Upper lobe of right lung (tissue), 1 donor: Measurements from ENCODE around the gene SFT2D3. TPM values are rescaled to one million over a fixed set of nuclear protein-coding genes. Genes with fewer than 3 reads are reported as not detected.
A peak's percentile ranks its signal among the peaks of the same experiment; 100 is the strongest.

ENCODE experiments used
- ATAC-seq: fragments of 200-7000 bp; cut with Tn5 transposase; one replicate; pipeline ENCODE4 v1.9.1; 2020; ENCODE audit warnings: mild to moderate bottlenecking, moderate library complexity
- DNase-seq: peaks from one replicate; pipeline ENCODE4 v3.0.0-alpha.2; 2020
- H3K27ac ChIP-seq: fragments of 200-600 bp; one replicate; pipeline ENCODE4 v1.8.0; 2022
- H3K27me3 ChIP-seq: fragments of 200-600 bp; one replicate; pipeline ENCODE4 v1.8.0; 2022; ENCODE audit warnings: mild to moderate bottlenecking
- H3K36me3 ChIP-seq: fragments of 200-600 bp; one replicate; pipeline ENCODE4 v1.8.0; 2022
- H3K4me1 ChIP-seq: fragments of 200-600 bp; one replicate; pipeline ENCODE4 v1.8.0; 2022
- H3K4me3 ChIP-seq: fragments of 200-600 bp; one replicate; pipeline ENCODE4 v1.8.0; 2022; ENCODE audit warnings: mild to moderate bottlenecking
- H3K9me3 ChIP-seq: fragments of 200-600 bp; one replicate; pipeline ENCODE4 v1.8.0; 2022
- CTCF ChIP-seq: fragments of 200-600 bp; IDR thresholded peaks from one replicate; pipeline ENCODE4 v1.8.0; 2022; ENCODE audit warnings: antibody characterized with exemption
- intact Hi-C: fragments of 100-400 bp; cut with DNase I; formaldehyde crosslinking; loops from one replicate; pipeline ENCODE4 v1.11.0; 2022
- total RNA-seq: library from RNA; stranded (reverse); fragmentation: NEBNext Ultra II Directional; extraction: Animal tissue kit (Norgen Biotek cat#: 25700); gene quantifications from one replicate; pipeline ENCODE4 v1.2.1, GENCODE V29; 2021
- donor health status: DM: no; HTN: yes; CAD: no; lungs with severe emphysema.

The SFT2D3 gene
- total RNA-seq, 1 donor from 2014 or later, result 7.7 TPM

GRCh38 chr2:127673291-127674069, 27.8 kb upstream of the SFT2D3 start:
- H3K27ac ChIP-seq, result peak overlapping the region; percentile 86
- H3K27me3 ChIP-seq, result no peaks in the 10 kb centered on the region
- TF ChIP-seq CTCF, result no peak
- ATAC-seq (no peak), DNase-seq (no peak)
- H3K36me3 ChIP-seq, result no peaks in the 10 kb centered on the region
- H3K4me1 ChIP-seq, result peaks cover 29% of the 10 kb centered on the region
- H3K4me3 ChIP-seq, result peak overlapping the region; percentile 72
- no peaks in the 10 kb centered on the region for H3K9me3 ChIP-seq
- intact Hi-C loops, result no loop called here

GRCh38 chr2:127674241-127675209, 26.8 kb upstream of the SFT2D3 start:
- peak; percentile 63 for ATAC-seq
- peak overlapping the region; percentile 86 for H3K27ac ChIP-seq
- intact Hi-C loops, result no loop called here
- no peaks in the 10 kb centered on the region for H3K27me3 ChIP-seq
- DNase-seq, result no peak
- H3K4me1 ChIP-seq, result peaks cover 29% of the 10 kb centered on the region
- H3K36me3 ChIP-seq, result no peaks in the 10 kb centered on the region
- no peaks in the 10 kb centered on the region for H3K9me3 ChIP-seq
- no peak for TF ChIP-seq CTCF
- H3K4me3 ChIP-seq, result peak overlapping the region; percentile 72

GRCh38 chr2:127675331-127676261, 25.7 kb upstream of the SFT2D3 start, which contains the start of gene LIMS2:
Gene LIMS2 (minus strand): TSS chr2:127675530. CDS start chr2:127675024, 506 bp downstream.
- Histone ChIP-seq H3K9me3 (no peaks in the 10 kb centered on the region), H3K27me3 (no peaks in the 10 kb centered on the region), H3K36me3 (no peaks in the 10 kb centered on the region), H3K4me1 (peaks cover 29% of the 10 kb centered on the region), H3K27ac (peak within 1 kb of the TSS; percentile 86), H3K4me3 (peak within 1 kb of the TSS; percentile 72)
- peak; percentile 21 for TF ChIP-seq CTCF
- intact Hi-C loops, result no loop called here
- DNase-seq (peak; percentile 80), ATAC-seq (peak; percentile 50)

GRCh38 chr2:127676906-127677305, 24.4 kb upstream of the SFT2D3 start:
- H3K27ac ChIP-seq, result no peak overlapping the region
- H3K9me3 ChIP-seq, result no peaks in the 10 kb centered on the region
- no peaks in the 10 kb centered on the region for H3K36me3 ChIP-seq
- intact Hi-C loops, result no loop called here
- H3K4me1 ChIP-seq, result peaks cover 38% of the 10 kb centered on the region
- H3K27me3 ChIP-seq, result no peaks in the 10 kb centered on the region
- DNase-seq, result no peak
- ATAC-seq, result peak; percentile 21
- H3K4me3 ChIP-seq, result no peak overlapping the region
- TF ChIP-seq CTCF, result no peak

- peaks cover 26% of the 10 kb centered on the region for H3K4me1 ChIP-seq
- H3K27me3 ChIP-seq, result no peaks in the 10 kb centered on the region
- no peak overlapping the region for H3K27ac ChIP-seq
- TF ChIP-seq CTCF, result no peak
- no peaks in the 10 kb centered on the region for H3K36me3 ChIP-seq
- H3K4me3 ChIP-seq, result no peak overlapping the region
- DNase-seq (no peak), ATAC-seq (no peak)
- intact Hi-C loops, result no loop called here
- H3K9me3 ChIP-seq, result no peaks in the 10 kb centered on the region
These were observed 22.8 kb upstream of the SFT2D3 start for GRCh38 chr2:127678531-127678930.
